Muscle of back (tissue), 10 donors: ENCODE results near the gene KRTAP13-1. TPM values are rescaled to one million over a fixed set of nuclear protein-coding genes. Genes with fewer than 3 reads are reported as not detected.

Experiments
- polyA plus RNA-seq, 10 donors: library from polyadenylated mRNA; unstranded; fragments of 120-200 nt; gene quantifications; one replicate each; pipeline ENCODE4 v1.2.1, GENCODE V29; 2013; ENCODE audit not compliant: insufficient read length in 10 of 10

Gene KRTAP13-1
- polyA plus RNA-seq, 10 donors = not detected

Other genes with a start within 250 kb of the KRTAP13-1 start
- not detected for gene CLDN17, start 229.2 kb upstream of the KRTAP13-1 start, polyA plus RNA-seq
- 1 to 10 TPM in 2 of 10 donors, not detected in 8; 3.2 to 6.4 TPM for gene CLDN8, start 179.9 kb upstream of the KRTAP13-1 start, polyA plus RNA-seq
- not detected for gene KRTAP24-1, start 113.1 kb upstream of the KRTAP13-1 start, polyA plus RNA-seq
- gene KRTAP25-1, start 106.5 kb upstream of the KRTAP13-1 start, polyA plus RNA-seq = not detected
- not detected for gene KRTAP26-1, start 75.7 kb upstream of the KRTAP13-1 start, polyA plus RNA-seq
- gene KRTAP27-1, start 58.3 kb upstream of the KRTAP13-1 start, polyA plus RNA-seq = not detected
- gene KRTAP23-1, start 47.4 kb upstream of the KRTAP13-1 start, polyA plus RNA-seq = not detected
- not detected for gene KRTAP13-2, start 23.8 kb upstream of the KRTAP13-1 start, polyA plus RNA-seq
- gene KRTAP13-3, start 29.9 kb downstream of the KRTAP13-1 start, polyA plus RNA-seq = not detected
- gene KRTAP13-4, start 34.2 kb downstream of the KRTAP13-1 start, polyA plus RNA-seq = not detected
- gene KRTAP15-1, start 44.2 kb downstream of the KRTAP13-1 start, polyA plus RNA-seq = not detected
- not detected for gene KRTAP19-1, start 84.3 kb downstream of the KRTAP13-1 start, polyA plus RNA-seq
- not detected for gene KRTAP19-2, start 91.4 kb downstream of the KRTAP13-1 start, polyA plus RNA-seq
- gene KRTAP19-3, start 96.0 kb downstream of the KRTAP13-1 start, polyA plus RNA-seq = not detected
- not detected for gene KRTAP19-4, start 101.1 kb downstream of the KRTAP13-1 start, polyA plus RNA-seq
- not detected for gene KRTAP19-5, start 106.1 kb downstream of the KRTAP13-1 start, polyA plus RNA-seq
- not detected for gene KRTAP19-6, start 145.8 kb downstream of the KRTAP13-1 start, polyA plus RNA-seq
- not detected for gene KRTAP19-7, start 165.3 kb downstream of the KRTAP13-1 start, polyA plus RNA-seq
- not detected for gene KRTAP22-2, start 194.4 kb downstream of the KRTAP13-1 start, polyA plus RNA-seq
- gene KRTAP6-3, start 196.4 kb downstream of the KRTAP13-1 start, polyA plus RNA-seq = not detected
- not detected for gene KRTAP6-2, start 202.9 kb downstream of the KRTAP13-1 start, polyA plus RNA-seq
- gene KRTAP22-1, start 205.1 kb downstream of the KRTAP13-1 start, polyA plus RNA-seq = not detected
- gene KRTAP6-1, start 217.9 kb downstream of the KRTAP13-1 start, polyA plus RNA-seq = not detected
- not detected for gene KRTAP20-1, start 220.4 kb downstream of the KRTAP13-1 start, polyA plus RNA-seq
- not detected for gene KRTAP20-4, start 224.6 kb downstream of the KRTAP13-1 start, polyA plus RNA-seq
- gene KRTAP20-2, start 239.2 kb downstream of the KRTAP13-1 start, polyA plus RNA-seq = not detected
- not detected for gene KRTAP20-3, start 246.8 kb downstream of the KRTAP13-1 start, polyA plus RNA-seq